ENCODE data around the gene OSBP2.

The OSBP2 gene

DNA sequence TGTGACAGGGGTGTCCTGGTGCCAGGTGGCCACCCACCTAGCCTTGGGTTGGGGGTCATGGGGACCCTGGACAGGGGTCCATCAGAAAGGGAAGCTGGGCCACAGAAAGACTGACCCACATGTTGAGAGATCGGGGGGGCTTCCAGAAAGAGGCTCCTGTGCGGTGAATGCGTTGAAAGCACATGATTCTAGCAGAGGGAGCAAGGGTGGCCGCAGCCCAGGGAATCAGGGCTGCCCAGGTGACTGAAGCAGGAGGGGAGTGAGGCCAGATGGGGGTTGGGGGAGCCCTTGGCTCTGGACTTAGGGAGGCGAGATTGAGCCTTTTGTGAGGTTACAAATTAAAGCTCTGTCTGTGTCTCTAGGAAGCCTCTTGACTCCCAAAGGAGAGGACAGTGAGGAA lies 193.2 kb downstream of the OSBP2 start:
- H3K27me3 Mint-ChIP-seq = no peaks in the 10 kb centered on the region
- no peak overlapping the region for H3K27ac Mint-ChIP-seq
- peaks cover 6 to 8% of the 10 kb centered on the region in 2 donors for H3K36me3 Mint-ChIP-seq
- ATAC-seq (replicated peaks) (no peak), DNase-seq (no peak)
- H3K4me3 Mint-ChIP-seq = no peak overlapping the region
- peaks cover 0 to 2% of the 10 kb centered on the region in 2 donors for H3K4me1 Mint-ChIP-seq
- no peaks in the 10 kb centered on the region for H3K9me3 Mint-ChIP-seq

DNA sequence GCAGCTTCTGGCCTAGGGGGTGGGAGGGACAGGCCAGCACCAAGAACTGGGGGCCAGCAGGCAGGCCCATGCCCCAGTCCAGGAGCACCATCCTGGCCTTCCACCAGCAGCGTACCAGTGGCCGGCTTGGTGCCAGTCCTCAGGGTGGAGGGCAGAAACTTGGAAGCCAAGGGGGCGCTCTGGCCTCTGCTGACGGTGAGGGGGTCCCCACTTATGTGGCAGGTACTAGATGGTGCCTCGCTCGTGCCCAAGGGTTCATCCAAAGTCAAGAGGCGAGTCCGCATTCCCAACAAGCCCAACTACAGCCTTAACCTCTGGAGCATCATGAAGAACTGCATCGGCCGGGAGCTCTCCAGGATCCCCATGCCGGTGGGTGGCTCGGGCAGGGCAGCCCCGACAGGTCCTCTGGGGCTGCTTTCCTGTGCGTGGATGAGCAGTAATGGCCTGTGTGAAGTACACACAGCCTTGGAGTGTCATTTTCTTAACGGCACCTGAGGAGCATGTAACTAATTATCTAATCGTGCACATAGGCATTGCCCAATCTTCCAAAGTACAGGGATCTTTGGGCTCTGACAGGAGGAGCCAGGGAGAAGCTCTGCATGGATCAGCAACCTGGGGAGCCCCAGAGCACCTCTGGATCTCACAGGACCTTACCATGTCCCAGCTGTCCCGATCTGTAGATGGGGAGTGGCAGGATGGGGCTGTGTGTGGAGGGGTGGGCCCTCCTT lies 194.8 kb downstream of the OSBP2 start:
- Mint-ChIP-seq H3K4me1 (peaks cover 0 to 4% of the 10 kb centered on the region in 2 donors), H3K36me3 (peaks cover 6 to 8% of the 10 kb centered on the region in 2 donors), H3K4me3 (no peak overlapping the region), H3K27ac (no peak overlapping the region), H3K9me3 (no peaks in the 10 kb centered on the region), H3K27me3 (no peaks in the 10 kb centered on the region)
- DNase-seq = no peak
- no peak for ATAC-seq (replicated peaks)

DNA sequence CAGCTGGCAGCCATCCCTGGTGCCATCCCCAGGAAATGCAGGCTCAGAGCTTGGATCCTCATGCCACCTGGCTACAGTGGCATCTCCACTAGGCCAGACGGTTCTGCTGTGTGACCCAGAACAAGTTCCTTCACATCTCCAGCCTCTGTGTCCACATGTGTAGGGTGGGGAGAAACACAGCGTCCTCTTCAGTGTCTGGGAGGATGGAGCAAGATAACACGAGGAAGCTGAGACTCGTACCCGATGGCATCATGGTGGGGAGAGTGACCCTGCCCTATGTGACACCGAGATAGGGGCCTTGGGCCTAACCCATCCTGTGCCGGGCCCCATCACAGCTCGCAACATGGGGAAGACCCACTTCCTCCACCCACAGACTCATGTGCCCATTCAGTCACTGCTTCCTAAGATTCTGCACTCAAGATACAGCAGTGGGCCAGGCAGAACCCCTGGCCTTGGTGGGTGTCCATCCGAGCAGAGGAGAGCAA lies 195.4 kb downstream of the OSBP2 start:
- H3K27me3 Mint-ChIP-seq = no peaks in the 10 kb centered on the region
- H3K36me3 Mint-ChIP-seq = peaks cover 6 to 8% of the 10 kb centered on the region in 2 donors
- no peak overlapping the region for H3K4me3 Mint-ChIP-seq
- DNase-seq (no peak), ATAC-seq (replicated peaks) (no peak)
- H3K4me1 Mint-ChIP-seq = peaks cover 0 to 4% of the 10 kb centered on the region in 2 donors
- H3K27ac Mint-ChIP-seq = no peak overlapping the region
- no peaks in the 10 kb centered on the region for H3K9me3 Mint-ChIP-seq

DNA sequence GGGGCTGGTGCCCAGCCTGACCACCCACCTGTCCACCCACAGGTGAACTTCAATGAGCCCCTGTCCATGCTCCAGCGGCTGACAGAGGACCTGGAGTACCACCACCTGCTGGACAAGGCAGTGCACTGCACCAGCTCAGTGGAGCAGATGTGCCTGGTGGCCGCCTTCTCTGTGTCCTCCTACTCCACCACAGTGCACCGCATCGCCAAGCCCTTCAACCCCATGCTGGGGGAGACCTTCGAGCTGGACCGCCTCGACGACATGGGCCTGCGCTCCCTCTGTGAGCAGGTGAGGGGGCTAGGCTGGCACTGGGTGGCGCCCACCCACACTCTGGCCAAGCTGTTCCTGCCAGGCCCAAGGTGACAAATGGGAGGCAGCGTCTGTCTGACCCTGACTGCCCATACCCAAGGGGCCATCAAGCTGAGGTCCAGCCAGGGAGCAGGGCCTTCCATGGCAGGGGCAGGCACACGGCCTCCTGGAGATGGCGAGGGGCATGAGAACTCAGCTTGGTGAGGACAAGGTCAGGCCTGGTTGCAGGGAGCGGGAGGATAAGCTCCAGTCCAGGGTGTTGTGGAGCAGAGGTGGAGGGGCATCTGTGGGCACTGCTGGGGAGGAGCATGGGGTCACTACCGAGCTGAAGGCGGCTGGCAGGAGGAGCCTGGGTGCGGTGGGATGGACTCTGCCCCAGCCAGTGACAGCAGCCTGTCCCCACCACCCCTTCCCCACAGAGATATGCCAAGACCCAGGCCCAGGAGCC lies 196.2 kb downstream of the OSBP2 start:
- Mint-ChIP-seq H3K9me3 (no peaks in the 10 kb centered on the region), H3K27ac (no peak overlapping the region)
- peak; percentile 56 to 69 for ATAC-seq (replicated peaks)

DNA sequence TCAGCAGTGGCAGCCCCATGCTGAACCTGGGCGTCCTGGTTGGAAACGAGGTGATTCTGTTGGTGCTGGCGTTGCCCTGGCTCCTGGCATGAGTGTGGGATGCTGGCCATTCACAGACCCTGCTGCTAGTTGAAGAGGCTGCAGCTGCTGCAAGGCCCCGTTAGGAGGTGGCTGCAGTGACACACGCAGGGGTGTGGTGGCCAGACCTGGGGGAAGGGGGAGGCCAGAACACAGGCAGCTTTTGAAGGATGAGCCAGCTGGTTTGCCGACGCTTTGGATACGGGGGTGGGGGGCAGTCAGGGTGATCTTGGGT lies 196.7 kb downstream of the OSBP2 start:
- Mint-ChIP-seq H3K4me1 (peaks cover 0 to 4% of the 10 kb centered on the region in 2 donors), H3K9me3 (no peaks in the 10 kb centered on the region), H3K4me3 (no peak overlapping the region), H3K36me3 (peaks cover 9 to 13% of the 10 kb centered on the region in 2 donors), H3K27ac (no peak overlapping the region), H3K27me3 (no peaks in the 10 kb centered on the region)
- ATAC-seq (replicated peaks) (no peak), DNase-seq (no peak)

More for the DNA sequence above, 196.2 kb downstream of the OSBP2 start:
- H3K4me1 Mint-ChIP-seq = peaks cover 0 to 4% of the 10 kb centered on the region in 2 donors
- no peak overlapping the region for H3K4me3 Mint-ChIP-seq
- DNase-seq = peak; percentile 13
- peaks cover 6 to 10% of the 10 kb centered on the region in 2 donors for H3K36me3 Mint-ChIP-seq
- no peaks in the 10 kb centered on the region for H3K27me3 Mint-ChIP-seq

DNA sequence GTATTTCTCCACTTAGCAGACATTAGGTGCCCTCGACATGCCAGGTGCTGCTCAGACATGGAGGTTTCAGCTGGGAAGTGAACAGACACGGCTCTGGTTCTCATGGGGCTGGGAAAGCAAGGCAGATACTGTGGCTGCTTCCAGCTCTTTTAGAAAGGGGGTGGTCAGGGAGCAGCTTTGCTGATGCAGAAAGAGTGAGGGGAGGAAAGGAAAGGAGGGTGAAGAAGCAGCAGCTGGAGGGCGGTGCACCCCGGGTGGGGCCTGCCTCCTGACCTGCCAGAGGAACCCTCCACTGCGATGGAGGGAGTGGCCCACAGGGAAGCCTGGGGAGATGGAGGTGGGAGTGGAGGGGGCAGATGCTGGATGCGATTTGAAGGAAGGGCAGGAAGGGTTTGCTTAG lies 197.1 kb downstream of the OSBP2 start:
- Mint-ChIP-seq H3K27ac (no peak overlapping the region), H3K27me3 (no peaks in the 10 kb centered on the region), H3K36me3 (peaks cover 9 to 13% of the 10 kb centered on the region in 2 donors), H3K9me3 (no peaks in the 10 kb centered on the region), H3K4me1 (peaks cover 0 to 4% of the 10 kb centered on the region in 2 donors), H3K4me3 (no peak overlapping the region)
- DNase-seq (no peak), ATAC-seq (replicated peaks) (no peak)

DNA sequence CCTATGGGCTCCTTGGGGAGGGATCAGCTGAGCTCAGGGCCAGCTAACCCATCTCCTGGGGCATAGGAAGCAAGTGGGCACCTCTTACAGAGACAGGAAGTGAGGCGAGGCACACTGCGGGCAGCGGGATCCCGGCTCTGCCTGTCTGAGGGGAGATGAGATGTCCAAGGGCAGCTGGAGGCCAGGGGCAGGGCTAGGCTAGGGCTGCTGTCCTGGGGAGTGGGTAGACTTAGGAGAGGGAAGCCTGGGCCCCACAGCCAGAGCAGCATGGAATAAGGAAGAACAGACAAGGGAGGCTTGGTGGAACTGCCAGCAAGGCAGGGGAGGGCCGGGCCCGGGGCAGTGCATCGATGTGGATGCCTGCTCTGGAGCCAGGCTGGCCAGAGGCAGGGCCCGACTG lies 197.6 kb downstream of the OSBP2 start:
- ATAC-seq (replicated peaks) (no peak), DNase-seq (no peak)
- Mint-ChIP-seq H3K4me3 (no peak overlapping the region), H3K36me3 (peaks cover 11 to 16% of the 10 kb centered on the region in 2 donors), H3K4me1 (peaks cover 0 to 4% of the 10 kb centered on the region in 2 donors), H3K27ac (no peak overlapping the region), H3K9me3 (no peaks in the 10 kb centered on the region), H3K27me3 (no peaks in the 10 kb centered on the region)

DNA sequence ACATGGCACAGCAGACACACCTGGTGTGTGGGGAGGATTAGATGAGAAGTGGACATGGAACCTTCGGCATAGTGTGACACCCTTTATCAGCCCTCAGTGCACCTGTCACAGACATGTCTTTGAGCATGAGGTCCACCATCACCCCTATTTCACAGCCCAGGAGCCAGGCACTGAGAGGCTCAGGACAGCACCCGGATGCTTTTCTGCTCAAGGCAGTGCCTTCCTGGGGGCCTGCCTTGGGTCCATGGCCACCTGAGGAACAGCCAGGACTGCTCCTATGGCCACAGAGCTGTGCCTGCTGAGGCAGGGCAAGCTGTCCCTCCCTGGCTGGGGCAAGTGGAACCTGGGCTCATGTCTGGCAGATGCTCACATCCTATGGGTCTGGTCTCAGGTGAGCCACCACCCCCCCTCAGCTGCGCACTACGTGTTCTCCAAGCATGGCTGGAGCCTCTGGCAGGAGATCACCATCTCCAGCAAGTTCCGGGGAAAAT lies 198.1 kb downstream of the OSBP2 start:
- DNase-seq (no peak), ATAC-seq (replicated peaks) (no peak)
- H3K4me1 Mint-ChIP-seq = peaks cover 0 to 4% of the 10 kb centered on the region in 2 donors
- no peaks in the 10 kb centered on the region for H3K27me3 Mint-ChIP-seq
- H3K4me3 Mint-ChIP-seq = no peak overlapping the region
- no peaks in the 10 kb centered on the region for H3K9me3 Mint-ChIP-seq
- H3K36me3 Mint-ChIP-seq = peaks cover 12 to 17% of the 10 kb centered on the region in 2 donors
- H3K27ac Mint-ChIP-seq = no peak overlapping the region

DNA sequence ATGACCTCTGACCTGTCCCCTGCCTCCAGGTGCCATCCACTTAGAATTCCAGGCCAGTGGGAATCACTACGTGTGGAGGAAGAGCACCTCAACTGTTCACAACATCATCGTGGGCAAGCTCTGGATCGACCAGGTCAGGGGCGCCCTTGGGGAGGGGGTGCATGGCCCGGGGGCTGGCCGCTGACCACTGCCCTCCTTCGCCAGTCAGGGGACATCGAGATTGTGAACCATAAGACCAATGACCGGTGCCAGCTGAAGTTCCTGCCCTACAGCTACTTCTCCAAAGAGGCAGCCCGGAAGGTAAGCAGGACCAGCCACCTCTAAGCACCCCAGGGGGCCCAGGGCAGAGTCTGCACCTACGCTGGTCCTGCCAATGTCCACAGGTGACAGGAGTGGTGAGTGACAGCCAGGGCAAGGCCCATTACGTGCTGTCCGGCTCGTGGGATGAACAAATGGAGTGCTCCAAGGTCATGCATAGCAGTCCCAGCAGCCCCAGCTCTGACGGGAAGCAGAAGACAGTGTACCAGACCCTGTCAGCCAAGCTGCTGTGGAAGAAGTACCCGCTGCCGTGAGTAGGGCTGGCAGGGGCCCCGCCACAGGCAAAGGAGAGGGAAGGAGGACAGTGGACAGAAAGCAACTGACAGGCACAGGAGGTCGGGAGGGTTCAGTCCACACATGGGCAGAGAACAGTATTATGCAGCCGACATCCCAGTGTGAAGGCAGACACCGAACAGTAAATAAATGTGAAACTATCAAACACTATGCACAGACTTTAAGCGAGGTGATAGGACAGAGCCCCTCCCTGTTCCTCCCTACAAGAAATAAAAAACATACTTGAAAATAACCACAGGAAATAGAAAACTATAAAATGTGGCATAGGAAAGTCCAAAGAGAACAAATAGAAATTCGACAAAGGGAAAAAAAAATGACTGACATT lies 199.0 kb downstream of the OSBP2 start:
- Mint-ChIP-seq H3K4me1 (peaks cover 0 to 4% of the 10 kb centered on the region in 2 donors), H3K4me3 (no peak overlapping the region), H3K27me3 (no peaks in the 10 kb centered on the region), H3K9me3 (peaks cover 3 to 5% of the 10 kb centered on the region in 2 donors), H3K27ac (no peak overlapping the region), H3K36me3 (peaks cover 16 to 22% of the 10 kb centered on the region in 2 donors)
- DNase-seq = no peak
- no peak for ATAC-seq (replicated peaks)

DNA sequence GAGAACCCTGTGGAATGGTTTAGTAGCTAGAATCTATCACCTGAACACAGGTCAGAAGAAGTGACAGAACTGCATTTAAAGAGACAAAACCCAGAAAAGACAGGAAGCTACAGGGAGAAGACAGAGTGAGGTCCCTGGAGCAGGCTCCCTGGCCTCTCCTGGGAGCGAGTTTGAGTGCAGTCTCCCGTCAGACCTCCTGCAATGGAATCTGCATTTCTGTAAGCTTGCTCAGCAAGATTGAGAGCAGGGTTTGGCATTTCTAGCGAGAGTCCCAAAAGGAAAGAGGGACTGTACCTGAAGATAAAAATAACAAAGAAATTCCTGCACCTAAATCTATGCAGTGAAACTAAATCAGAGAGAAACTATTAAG lies 199.7 kb downstream of the OSBP2 start:
- Mint-ChIP-seq H3K36me3 (peaks cover 16 to 22% of the 10 kb centered on the region in 2 donors), H3K4me3 (no peak overlapping the region), H3K27me3 (no peaks in the 10 kb centered on the region), H3K4me1 (peaks cover 0 to 4% of the 10 kb centered on the region in 2 donors), H3K27ac (no peak overlapping the region), H3K9me3 (peaks cover 3 to 5% of the 10 kb centered on the region in 2 donors)
- DNase-seq = no peak
- no peak for ATAC-seq (replicated peaks)

DNA sequence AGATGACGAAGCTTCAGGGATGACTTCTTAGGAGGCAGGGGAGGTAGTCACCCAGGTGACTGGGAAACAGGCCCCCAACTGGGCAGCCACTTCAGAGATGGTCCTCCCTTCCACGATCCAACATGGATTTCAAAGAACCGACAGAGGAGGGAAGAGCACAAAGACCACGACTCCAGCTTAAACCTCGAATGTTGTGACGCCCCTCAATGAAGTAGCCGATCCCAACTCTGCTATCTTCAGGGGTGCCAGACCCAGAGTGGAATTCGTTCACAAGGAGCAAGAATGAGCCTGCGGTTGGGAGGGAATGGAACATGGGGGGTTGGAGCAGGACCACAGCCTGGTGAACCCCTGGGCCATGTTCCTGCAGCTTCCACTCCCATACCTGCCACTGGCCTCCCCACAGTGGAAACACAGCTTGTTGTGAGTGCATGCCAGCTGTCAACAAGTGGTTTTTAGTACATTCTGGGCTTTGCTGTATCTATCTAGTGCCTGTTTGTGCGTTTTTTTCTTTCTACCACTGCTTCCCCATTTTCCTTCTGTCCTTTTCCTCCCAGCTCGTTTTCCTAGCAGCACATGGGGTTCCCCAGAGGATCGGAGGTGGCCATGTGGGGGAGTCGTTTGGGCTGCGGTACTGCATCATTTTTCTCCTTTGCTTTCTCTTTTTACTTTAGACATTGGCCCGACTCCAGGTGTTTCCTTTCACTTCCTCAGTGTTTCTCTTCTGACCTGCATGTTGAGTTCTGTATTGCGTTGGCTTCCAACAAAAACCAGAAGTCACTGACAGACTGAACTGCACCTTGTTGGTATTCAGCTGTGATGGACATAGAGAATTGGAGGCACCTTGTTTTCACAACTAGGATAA lies 208.1 kb downstream of the OSBP2 start:
- H3K27me3 Mint-ChIP-seq = no peaks in the 10 kb centered on the region
- peaks cover 3 to 5% of the 10 kb centered on the region in 2 donors for H3K9me3 Mint-ChIP-seq
- peak; percentile 97 to 98 for ATAC-seq (replicated peaks)
- peaks cover 12 to 18% of the 10 kb centered on the region in 2 donors for H3K4me1 Mint-ChIP-seq
- DNase-seq = peak; percentile 29
- H3K36me3 Mint-ChIP-seq = peaks cover 10 to 15% of the 10 kb centered on the region in 2 donors
- H3K4me3 Mint-ChIP-seq = peak overlapping the region; percentile 73 to 81
- H3K27ac Mint-ChIP-seq = peak overlapping the region; percentile 83

DNA sequence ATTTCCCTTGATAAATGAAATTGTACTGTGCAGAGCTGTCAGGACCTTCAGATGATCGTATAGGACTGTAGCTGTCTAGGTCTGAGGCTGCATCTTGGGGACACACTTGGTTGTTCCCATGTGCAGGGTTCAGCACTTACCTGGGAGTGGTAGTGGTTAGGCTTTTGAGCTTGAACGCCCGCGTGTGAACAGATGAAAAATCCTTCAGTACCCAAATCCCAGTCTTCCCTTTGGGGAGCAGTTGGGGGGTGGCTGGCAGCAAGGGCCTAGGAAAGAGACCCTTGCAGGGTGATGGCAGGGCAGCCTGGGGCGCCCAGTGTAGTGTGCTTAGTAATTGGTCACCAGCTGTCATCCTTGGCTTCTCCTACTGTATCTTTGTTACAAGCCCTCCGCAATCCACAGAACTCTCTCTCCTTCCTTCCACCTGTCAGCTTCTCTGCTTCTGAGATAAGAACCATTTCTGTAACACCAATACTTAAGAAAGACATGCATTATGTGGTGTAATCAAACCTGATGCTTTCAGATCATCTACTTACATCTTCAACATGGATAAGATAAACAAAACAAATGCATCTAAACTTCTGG lies 209.3 kb downstream of the OSBP2 start:
- Mint-ChIP-seq H3K4me1 (peaks cover 12 to 18% of the 10 kb centered on the region in 2 donors), H3K27ac (no peak overlapping the region), H3K27me3 (no peaks in the 10 kb centered on the region), H3K9me3 (no peaks in the 10 kb centered on the region), H3K36me3 (peaks cover 5 to 12% of the 10 kb centered on the region in 2 donors), H3K4me3 (no peak overlapping the region)
- no peak for DNase-seq
- ATAC-seq (replicated peaks) = no peak
